Activated naive CD4-positive, alpha-beta T cell treated with Interleukin-2 at 50 U/mL for 16 hours (primary cell): ENCODE results near the gene SND1.
"Not testable (repeated sequence)": the region's sequence is repeated elsewhere in the genome, so short reads cannot be mapped to it uniquely, and the experiment has no call there.

ENCODE experiments used
- DNase-seq: peaks from one replicate; pipeline ENCODE4 v3.0.0-alpha.2; 2020

The SND1 gene

GRCh38 chr7:127896659-127897058 is 244.7 kb downstream of the SND1 start:
- no peak for DNase-seq

- DNase-seq = peak; percentile 28
These were observed 245.9 kb downstream of the SND1 start for GRCh38 chr7:127897704-127898454.

GRCh38 chr7:127899411-127899810 is 247.4 kb downstream of the SND1 start:
- no peak for DNase-seq

- DNase-seq = no peak
These were observed 248.1 kb downstream of the SND1 start for GRCh38 chr7:127900141-127900540.

GRCh38 chr7:127900732-127901685 is 249.0 kb downstream of the SND1 start:
- DNase-seq = no peak

GRCh38 chr7:127901895-127902703 is 250.1 kb downstream of the SND1 start:
- no peak for DNase-seq

- DNase-seq = not testable (repeated sequence)
These were observed 250.8 kb downstream of the SND1 start for GRCh38 chr7:127902753-127903152.

- DNase-seq = no peak
These were observed 252.1 kb downstream of the SND1 start for GRCh38 chr7:127903892-127904669.

- DNase-seq = no peak
These were observed 252.6 kb downstream of the SND1 start for GRCh38 chr7:127904670-127904985.

- no peak for DNase-seq
These were observed 253.0 kb downstream of the SND1 start for GRCh38 chr7:127905021-127905420.

GRCh38 chr7:127905491-127906330 is 253.7 kb downstream of the SND1 start:
- DNase-seq = no peak

GRCh38 chr7:127907110-127908040 is 255.4 kb downstream of the SND1 start:
- DNase-seq = no peak

- no peak for DNase-seq
These were observed 256.6 kb downstream of the SND1 start for GRCh38 chr7:127908430-127909258.

- DNase-seq = no peak
These were observed 257.6 kb downstream of the SND1 start for GRCh38 chr7:127909424-127910152.

- no peak for DNase-seq
These were observed 258.7 kb downstream of the SND1 start for GRCh38 chr7:127910670-127911069.

GRCh38 chr7:127911968-127912511 is 260.0 kb downstream of the SND1 start:
- DNase-seq = no peak

GRCh38 chr7:127912901-127913300 is 260.9 kb downstream of the SND1 start:
- no peak for DNase-seq

GRCh38 chr7:127913686-127914085 is 261.7 kb downstream of the SND1 start:
- DNase-seq = no peak
